Trophoblast cell (in vitro differentiated cells and primary cell): Measurements from ENCODE around the gene ASZ1.
A peak's percentile ranks its signal among the peaks of the same experiment; 100 is the strongest.
"Not testable (repeated sequence)": the region's sequence is repeated elsewhere in the genome, so short reads cannot be mapped to it uniquely, and the experiment has no call there.

Experiments
- DNase-seq, 2 donors: peaks; one replicate each; pipeline ENCODE4 v3.0.0-alpha.2; 2016
- H2AFZ ChIP-seq: 2 replicates; pipeline ENCODE4 v1.6.1; 2013; ENCODE audit warnings: low read length, moderate library complexity, mild to moderate bottlenecking; ENCODE audit not compliant: insufficient read depth, poor library complexity
- H2AK5ac ChIP-seq: 2 replicates; pipeline ENCODE4 v1.6.1; 2013; ENCODE audit warnings: mild to moderate bottlenecking, low read length
- H2BK120ac ChIP-seq: 2 replicates; pipeline ENCODE4 v1.6.1; 2013; ENCODE audit warnings: low read length, mild to moderate bottlenecking, moderate library complexity; ENCODE audit not compliant: insufficient read depth, poor library complexity
- H2BK12ac ChIP-seq: 2 replicates; pipeline ENCODE4 v1.6.1; 2013; ENCODE audit warnings: mild to moderate bottlenecking, low read length, moderate library complexity
- H2BK5ac ChIP-seq: 2 replicates; pipeline ENCODE4 v1.6.1; 2013; ENCODE audit warnings: low read length, low read depth, moderate library complexity, mild to moderate bottlenecking; ENCODE audit not compliant: poor library complexity
- H3K14ac ChIP-seq: 2 replicates; pipeline ENCODE4 v1.6.1; 2013; ENCODE audit warnings: mild to moderate bottlenecking, low read length
- H3K18ac ChIP-seq: 2 replicates; pipeline ENCODE4 v1.6.1; 2013; ENCODE audit warnings: mild to moderate bottlenecking, low read length
- H3K23ac ChIP-seq: 2 replicates; pipeline ENCODE4 v1.6.1; 2013; ENCODE audit warnings: low read length
- H3K27ac ChIP-seq: 2 replicates; pipeline ENCODE4 v1.5.1; 2013; ENCODE audit warnings: low read depth, mild to moderate bottlenecking, inconsistent platforms, low read length, moderate library complexity
- H3K27me3 ChIP-seq: 2 replicates; pipeline ENCODE4 v1.6.1; 2013; ENCODE audit warnings: inconsistent platforms, mild to moderate bottlenecking, low read length, moderate library complexity; ENCODE audit not compliant: insufficient read depth
- H3K36me3 ChIP-seq, 2 experiments: 1 replicate in 1 of 2; 2 replicates in 1 of 2; pipeline ENCODE4 v1.6.1; 2013; ENCODE audit warnings: low read length in 2 of 2, mild to moderate bottlenecking in 2 of 2, moderate library complexity in 1 of 2; ENCODE audit not compliant: insufficient read depth in 2 of 2, control insufficient read depth in 1 of 2
- H3K4ac ChIP-seq: 2 replicates; pipeline ENCODE4 v1.6.1; 2013; ENCODE audit warnings: low read depth, mild to moderate bottlenecking, low read length, moderate library complexity
- H3K4me1 ChIP-seq, 2 experiments: 1 replicate in 1 of 2; 2 replicates in 1 of 2; pipeline ENCODE4 v1.6.1; 2013; ENCODE audit warnings: low read length in 2 of 2, mild to moderate bottlenecking in 2 of 2, moderate library complexity in 1 of 2; ENCODE audit not compliant: insufficient read depth in 2 of 2, control insufficient read depth in 1 of 2
- H3K4me2 ChIP-seq: 2 replicates; pipeline ENCODE4 v1.6.1; 2013; ENCODE audit warnings: inconsistent platforms, mild to moderate bottlenecking, low read length, moderate library complexity
- H3K4me3 ChIP-seq: 2 replicates; pipeline ENCODE4 v1.5.1; 2013; ENCODE audit warnings: mild to moderate bottlenecking, low read depth, low read length, inconsistent platforms
- H3K79me1 ChIP-seq: one replicate; pipeline ENCODE4 v1.6.1; 2013; ENCODE audit warnings: low read length
- H3K79me2 ChIP-seq: 2 replicates; pipeline ENCODE4 v1.6.1; 2013; ENCODE audit warnings: low read length, mild to moderate bottlenecking; ENCODE audit not compliant: control insufficient read depth, insufficient read depth, poor library complexity
- H3K9ac ChIP-seq: 2 replicates; pipeline ENCODE4 v1.6.1; 2013; ENCODE audit warnings: mild to moderate bottlenecking, low read length
- H3K9me3 ChIP-seq: 2 replicates; pipeline ENCODE4 v1.6.1; 2013; ENCODE audit warnings: low read depth, mild to moderate bottlenecking, control low read depth, inconsistent platforms, low read length; ENCODE audit not compliant: insufficient read depth
- H4K12ac ChIP-seq: 2 replicates; pipeline ENCODE4 v1.6.1; 2013; ENCODE audit warnings: low read depth, mild to moderate bottlenecking, low read length, moderate library complexity
- H4K8ac ChIP-seq: 2 replicates; pipeline ENCODE4 v1.6.1; 2013; ENCODE audit warnings: low read depth, mild to moderate bottlenecking, low read length, moderate library complexity
- H4K91ac ChIP-seq: one replicate; pipeline ENCODE4 v1.6.1; 2013; ENCODE audit warnings: low read depth, mild to moderate bottlenecking, low read length, moderate library complexity
- WGBS: extraction: QIAGEN DNeasy Blood & Tissue Kit; methylation state at CpG from one replicate; pipeline ENCODE4 v1.1.7; 2013; ENCODE audit warnings: missing lambda C conversion rate; ENCODE audit not compliant: insufficient read length, insufficient coverage; ENCODE audit errors: extremely low coverage; 5-methylcytosine and 5-hydroxymethylcytosine counted together

The ASZ1 gene

DNA sequence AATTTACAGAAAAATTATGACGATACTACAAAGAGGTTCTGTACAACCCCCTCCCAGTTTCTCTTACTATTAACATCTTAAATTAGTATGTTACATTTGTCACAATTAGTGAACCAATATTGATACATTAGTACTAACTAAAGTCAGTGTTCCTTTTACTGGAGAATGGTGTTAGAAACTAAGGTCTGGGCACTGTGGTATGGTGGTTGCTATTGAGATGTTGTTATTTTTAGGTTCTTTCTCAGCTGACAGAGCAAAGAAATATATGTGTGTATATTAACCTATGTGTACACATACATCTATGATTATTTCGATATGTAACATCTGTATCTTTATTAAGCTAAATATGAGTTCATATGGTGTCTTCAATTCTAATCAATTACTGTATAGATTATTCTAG, 40.9 kb upstream of the ASZ1 start:
- H2BK5ac ChIP-seq: no peak overlapping the region
- no peak overlapping the region for H3K18ac ChIP-seq
- no peak overlapping the region for H3K14ac ChIP-seq
- H3K27me3 ChIP-seq: no peaks in the 10 kb centered on the region
- H3K4me3 ChIP-seq: no peak overlapping the region
- no peak overlapping the region for H3K4me2 ChIP-seq
- no peak overlapping the region for H3K4ac ChIP-seq
- no peak overlapping the region for H4K91ac ChIP-seq
- H3K4me1 ChIP-seq: no peaks in the 10 kb centered on the region
- H2AK5ac ChIP-seq: no peak overlapping the region
- no peak overlapping the region for H2BK12ac ChIP-seq
- H3K36me3 ChIP-seq: no peaks in the 10 kb centered on the region
- no peaks in the 10 kb centered on the region for H3K9me3 ChIP-seq
- H3K9ac ChIP-seq: no peak overlapping the region
- H3K79me2 ChIP-seq: no peaks in the 10 kb centered on the region
- no peak for DNase-seq
- no CpG with 5 or more reads among the region's 2 CpGs for WGBS
- H2BK120ac ChIP-seq: no peak overlapping the region
- H4K8ac ChIP-seq: no peak overlapping the region
- no peaks in the 10 kb centered on the region for H3K79me1 ChIP-seq
- no peak overlapping the region for H2AFZ ChIP-seq
- no peak overlapping the region for H4K12ac ChIP-seq
- H3K23ac ChIP-seq: no peak overlapping the region
- H3K27ac ChIP-seq: no peak overlapping the region

DNA sequence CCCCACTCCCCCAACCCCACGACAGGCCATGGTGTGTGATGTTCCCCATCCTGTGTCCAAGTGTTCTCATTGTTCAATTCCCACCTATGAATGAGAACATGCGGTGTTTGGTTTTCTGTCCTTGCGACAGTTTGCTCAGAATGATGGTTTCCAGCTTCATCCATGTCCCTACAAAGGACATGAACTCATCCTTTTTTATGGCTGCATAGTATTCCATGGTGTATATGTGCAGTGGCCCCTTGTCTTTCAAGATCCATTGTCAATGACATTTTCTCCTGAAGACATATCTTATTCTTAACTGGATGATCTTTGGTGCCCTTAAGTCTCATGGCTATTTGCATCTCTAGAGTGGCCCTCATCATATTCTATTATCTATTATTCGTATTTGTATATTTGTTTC, 33.5 kb upstream of the ASZ1 start:
- no CpG with 5 or more reads among the region's 4 CpGs for WGBS
- not testable (repeated sequence) for H3K36me3 ChIP-seq, H3K9me3 ChIP-seq, H3K18ac ChIP-seq, H3K4me2 ChIP-seq, H3K4ac ChIP-seq, H3K79me2 ChIP-seq, H3K79me1 ChIP-seq, H3K4me3 ChIP-seq, H3K9ac ChIP-seq, H4K12ac ChIP-seq, H2AFZ ChIP-seq, H4K91ac ChIP-seq, H2BK12ac ChIP-seq, H3K4me1 ChIP-seq, H2BK120ac ChIP-seq, H2BK5ac ChIP-seq, H2AK5ac ChIP-seq, H4K8ac ChIP-seq, H3K23ac ChIP-seq, H3K27ac ChIP-seq, H3K14ac ChIP-seq, H3K27me3 ChIP-seq, DNase-seq

DNA sequence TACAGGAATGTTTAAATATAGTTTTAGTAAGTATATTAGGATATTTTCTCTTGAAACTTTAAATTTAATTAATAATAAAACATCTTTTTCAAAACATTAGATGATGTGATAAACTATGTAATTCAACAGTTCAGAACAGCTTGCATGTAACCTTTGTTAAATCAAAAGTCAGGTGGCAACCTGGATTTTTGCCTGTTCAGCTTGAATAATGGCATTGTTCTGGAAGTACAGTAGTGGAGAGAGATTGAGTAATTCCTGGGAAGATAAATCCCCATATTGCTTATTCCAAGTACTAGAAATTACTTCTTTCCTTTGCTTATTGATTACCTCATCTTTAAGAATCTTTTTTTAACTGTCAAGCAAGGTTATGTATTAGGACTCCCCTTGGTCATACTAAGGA, 32.4 kb upstream of the ASZ1 start:
- Histone ChIP-seq H2BK5ac (no peak overlapping the region), H3K23ac (no peak overlapping the region), H4K8ac (no peak overlapping the region), H2BK120ac (no peak overlapping the region), H3K14ac (no peak overlapping the region), H4K12ac (no peak overlapping the region), H3K4me2 (no peak overlapping the region), H3K36me3 (no peaks in the 10 kb centered on the region), H3K9me3 (no peaks in the 10 kb centered on the region), H4K91ac (no peak overlapping the region), H3K4ac (no peak overlapping the region), H3K79me2 (no peaks in the 10 kb centered on the region), H3K9ac (no peak overlapping the region), H3K4me3 (no peak overlapping the region), H3K4me1 (no peaks in the 10 kb centered on the region), H3K79me1 (no peaks in the 10 kb centered on the region), H2AFZ (no peak overlapping the region), H2AK5ac (no peak overlapping the region), H3K18ac (no peak overlapping the region), H2BK12ac (no peak overlapping the region), H3K27me3 (no peaks in the 10 kb centered on the region), H3K27ac (no peak overlapping the region)
- DNase-seq: no peak

DNA sequence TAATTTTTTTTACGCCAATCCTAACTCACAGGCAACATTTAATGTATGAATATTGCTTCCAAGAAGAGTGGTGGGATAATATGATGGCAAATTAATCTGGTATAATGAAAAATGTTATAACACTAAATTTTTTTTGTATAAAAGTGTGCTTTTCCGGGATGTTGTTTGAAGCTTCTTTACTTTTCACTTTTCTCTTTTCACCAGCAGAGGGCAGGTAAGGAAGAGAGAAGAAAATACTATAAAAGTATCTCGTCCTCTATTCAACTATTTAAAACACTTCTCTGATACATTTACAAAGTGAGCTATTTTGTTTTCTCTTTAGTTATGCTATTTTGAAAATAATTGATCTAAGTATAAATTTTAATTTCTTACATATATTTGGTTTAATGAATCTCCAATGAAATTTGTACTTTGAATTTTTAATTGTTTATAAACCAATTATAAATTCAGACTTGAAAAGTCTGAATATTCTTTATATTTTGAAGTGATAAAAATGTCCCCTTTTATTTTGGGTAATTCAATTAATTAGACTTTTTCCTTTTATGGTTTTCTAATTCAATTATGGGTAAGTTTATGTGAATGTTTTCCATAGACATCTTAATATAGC, 31.8 kb upstream of the ASZ1 start:
- Histone ChIP-seq H3K79me2 (no peaks in the 10 kb centered on the region), H3K9ac (no peak overlapping the region), H2BK120ac (no peak overlapping the region), H3K14ac (no peak overlapping the region), H3K18ac (no peak overlapping the region), H3K4me2 (no peak overlapping the region), H4K91ac (no peak overlapping the region), H4K8ac (no peak overlapping the region), H2AK5ac (no peak overlapping the region), H3K79me1 (no peaks in the 10 kb centered on the region), H3K23ac (no peak overlapping the region), H3K27ac (no peak overlapping the region), H4K12ac (no peak overlapping the region), H2BK12ac (no peak overlapping the region), H3K27me3 (no peaks in the 10 kb centered on the region), H2AFZ (no peak overlapping the region), H3K36me3 (no peaks in the 10 kb centered on the region), H3K4me3 (no peak overlapping the region), H3K9me3 (no peaks in the 10 kb centered on the region), H2BK5ac (no peak overlapping the region), H3K4ac (no peak overlapping the region), H3K4me1 (no peaks in the 10 kb centered on the region)
- no CpG with 5 or more reads among the region's 3 CpGs for WGBS
- DNase-seq: peak in 1 of 2 donors; percentile 71
